HG03442 (cell line): ENCODE data around the gene KPNA3.
"Not testable (repeated sequence)": the region's sequence is repeated elsewhere in the genome, so short reads cannot be mapped to it uniquely, and the experiment has no call there.

Experiments
- ATAC-seq: cut with Tn5 transposase; IDR thresholded peaks from one replicate; pipeline ENCODE4 v1.9.1; 2021; ENCODE audit warnings: mild to moderate bottlenecking, moderate library complexity; ENCODE audit not compliant: unreplicated experiment

The KPNA3 gene

DNA sequence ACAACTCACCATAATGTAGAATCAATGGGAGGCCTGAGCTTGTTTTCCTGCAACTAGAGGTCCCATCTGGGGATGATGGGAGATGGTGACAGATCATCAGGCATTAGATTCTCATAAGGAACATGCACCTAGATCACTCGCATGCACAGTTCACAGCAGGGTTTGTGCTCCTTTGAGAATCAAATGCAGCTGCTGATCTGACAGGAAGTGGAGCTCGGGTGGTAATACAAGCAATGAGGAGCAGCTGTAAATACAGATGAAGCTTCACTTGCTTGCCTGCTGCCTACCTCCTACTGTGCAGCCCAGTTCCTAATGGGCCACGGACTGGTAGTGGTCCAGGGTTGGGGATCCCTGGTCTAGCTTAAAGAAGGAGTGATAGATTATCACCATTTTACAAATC lies 33.0 kb downstream of the KPNA3 start:
- no peak for ATAC-seq

DNA sequence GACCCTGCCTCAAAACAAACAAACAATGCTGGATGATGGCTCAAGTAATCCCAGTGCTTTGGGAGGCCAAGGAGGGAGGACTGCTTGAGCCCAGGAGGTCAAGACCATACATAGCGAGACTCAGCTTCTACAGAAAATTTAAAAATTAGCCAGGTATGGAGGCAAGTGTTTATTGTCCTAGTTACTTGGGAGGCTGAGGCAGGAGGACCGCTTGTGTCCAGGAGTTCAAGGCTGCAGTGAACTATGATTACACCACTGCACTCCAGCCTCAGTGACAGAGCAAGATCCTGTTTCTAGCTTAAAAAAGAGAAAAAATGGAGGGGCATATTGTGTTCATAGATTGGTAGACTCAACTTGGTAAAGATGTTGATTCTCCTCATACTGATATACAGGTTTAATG lies 36.2 kb downstream of the KPNA3 start:
- no peak for ATAC-seq

DNA sequence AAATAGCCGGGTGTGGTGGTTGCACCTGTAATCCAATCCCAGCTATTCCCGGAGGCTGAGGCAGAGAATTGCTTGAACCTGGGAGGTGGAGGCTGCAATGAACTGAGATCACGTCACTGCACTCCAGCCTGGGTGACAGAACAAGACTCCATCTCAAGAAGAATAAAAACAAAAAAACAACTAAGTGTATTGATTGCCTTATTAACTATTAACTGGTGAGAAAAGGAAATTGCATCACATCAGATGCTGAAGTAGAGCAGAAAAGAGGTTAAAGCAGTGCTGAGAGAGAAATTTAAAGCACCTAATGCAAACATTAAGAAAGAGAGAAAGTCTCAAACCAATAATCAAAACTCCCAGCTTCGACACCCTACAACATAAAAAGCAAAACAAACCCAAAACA lies 38.3 kb downstream of the KPNA3 start:
- no peak for ATAC-seq

DNA sequence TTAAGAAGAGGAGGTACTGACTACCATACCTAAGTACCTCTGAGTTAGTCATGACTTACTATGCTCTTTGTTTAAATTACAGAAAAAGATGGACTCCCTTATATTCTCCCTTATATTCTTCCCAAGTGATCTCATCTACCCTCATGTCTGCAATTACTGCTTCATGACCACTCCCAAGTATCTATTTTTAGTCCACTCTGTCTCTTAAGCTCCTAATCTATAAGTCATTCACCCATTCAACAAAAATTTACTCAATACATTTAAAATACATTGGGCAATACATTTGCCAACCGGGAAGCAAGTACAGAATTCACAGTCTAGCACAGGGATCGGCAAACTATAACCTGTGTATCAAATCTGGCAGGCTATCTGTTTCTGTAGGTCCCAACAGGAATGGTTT lies 42.6 kb downstream of the KPNA3 start:
- no peak for ATAC-seq

DNA sequence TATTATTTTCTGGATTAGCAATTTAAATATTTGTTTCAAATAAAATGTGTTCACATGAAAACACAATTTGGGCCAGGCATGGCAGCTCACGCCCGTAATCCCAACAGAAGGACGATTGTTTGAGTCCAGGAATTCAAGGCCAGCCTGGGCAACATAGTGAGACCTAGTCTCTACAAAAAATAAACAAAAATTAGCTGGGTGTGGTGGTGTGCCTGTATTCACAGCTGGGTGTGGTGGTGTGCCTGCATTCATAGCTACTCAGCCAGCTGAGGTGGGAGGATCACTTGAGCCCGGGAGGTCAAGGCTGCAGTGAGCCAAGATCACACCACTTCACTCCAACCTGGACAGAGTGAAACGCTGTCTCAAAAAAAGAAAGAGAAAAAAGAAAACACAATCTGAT lies 46.4 kb downstream of the KPNA3 start:
- ATAC-seq, result no peak

DNA sequence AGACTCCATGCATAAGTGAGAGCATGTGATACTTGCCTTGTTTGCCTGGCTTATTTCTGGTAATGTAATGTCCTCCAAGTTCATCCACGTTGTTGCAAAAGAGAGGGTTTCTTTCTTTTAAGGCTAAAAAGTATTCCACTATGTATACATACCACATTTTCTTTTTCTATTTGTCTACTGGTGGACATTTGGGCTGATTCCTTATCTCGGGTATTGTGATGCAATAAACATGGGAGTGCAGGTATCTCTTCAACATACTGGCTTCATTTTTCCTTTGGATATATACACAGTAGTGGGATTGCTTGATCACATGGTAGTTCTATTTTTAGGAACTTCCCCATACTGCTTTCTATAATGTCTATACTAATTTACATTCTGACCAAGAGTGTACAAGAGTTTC lies 51.6 kb downstream of the KPNA3 start:
- no peak for ATAC-seq

DNA sequence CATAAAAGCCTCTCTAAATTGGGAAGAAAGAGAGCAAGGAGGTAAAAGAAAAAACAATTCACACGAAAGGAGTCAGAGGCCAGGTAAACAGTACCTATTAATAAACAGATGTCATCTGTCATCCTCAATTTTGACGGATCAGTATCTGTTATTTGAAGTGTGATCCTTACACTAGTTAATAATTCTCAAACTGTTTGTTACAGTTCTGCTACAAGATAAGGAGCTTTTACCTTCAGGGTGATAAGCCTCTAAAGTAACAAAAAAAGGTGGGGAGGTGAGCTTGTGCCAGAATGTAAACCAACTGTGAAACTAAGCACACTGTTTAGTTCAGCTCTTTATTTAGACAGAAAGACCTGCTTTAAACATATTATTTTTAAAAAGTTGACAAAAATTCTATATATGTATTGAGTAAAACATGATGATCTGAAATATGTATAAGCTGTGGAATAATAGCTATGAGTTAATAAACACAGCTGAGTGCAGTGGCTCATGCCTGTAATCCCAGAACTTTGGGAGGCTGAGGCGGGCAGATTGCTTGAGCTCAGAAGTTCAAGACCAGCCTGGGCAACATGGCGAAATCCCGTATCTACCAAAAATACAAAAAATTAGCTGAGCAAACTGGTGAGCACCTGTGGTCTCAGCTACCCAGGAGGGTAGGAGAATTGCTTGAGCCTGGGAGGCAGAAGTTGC lies 52.8 kb downstream of the KPNA3 start:
- ATAC-seq, result no peak

DNA sequence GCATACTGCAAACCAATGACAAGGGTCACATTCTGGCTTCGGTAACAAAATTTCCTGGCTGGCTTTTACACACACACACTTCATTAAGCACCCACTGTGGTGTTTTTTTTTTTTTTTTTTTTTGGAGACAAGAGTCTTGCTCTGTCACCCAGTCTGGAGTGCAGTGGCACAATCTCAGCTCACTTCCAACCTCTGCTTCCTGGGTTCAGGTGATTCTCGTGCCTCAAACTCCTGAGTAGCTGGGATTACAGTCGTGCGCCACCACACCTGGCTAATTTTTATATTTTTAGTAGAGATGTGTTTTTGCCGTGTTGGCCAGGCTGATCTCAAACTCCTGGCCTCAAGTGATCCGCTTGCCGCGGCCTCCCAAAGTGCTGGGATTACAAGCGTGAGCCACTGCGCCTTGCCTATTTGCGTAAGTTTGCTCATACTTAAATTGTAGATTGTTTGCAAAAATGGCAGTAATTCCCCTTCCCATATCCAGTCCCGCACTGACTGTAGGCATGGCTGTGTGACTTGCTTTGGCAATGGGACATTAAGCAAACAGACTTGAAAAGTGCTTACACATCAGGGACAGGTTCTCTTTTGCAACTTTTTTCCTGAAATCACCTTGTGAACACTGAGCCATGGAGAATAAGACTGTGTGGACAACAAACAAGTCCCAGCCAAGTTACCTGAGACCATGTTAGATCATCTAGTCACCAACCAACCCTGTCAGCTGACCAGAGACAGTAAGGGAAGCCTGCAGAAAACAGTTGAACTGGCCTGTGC lies 59.1 kb downstream of the KPNA3 start:
- ATAC-seq, result no peak

DNA sequence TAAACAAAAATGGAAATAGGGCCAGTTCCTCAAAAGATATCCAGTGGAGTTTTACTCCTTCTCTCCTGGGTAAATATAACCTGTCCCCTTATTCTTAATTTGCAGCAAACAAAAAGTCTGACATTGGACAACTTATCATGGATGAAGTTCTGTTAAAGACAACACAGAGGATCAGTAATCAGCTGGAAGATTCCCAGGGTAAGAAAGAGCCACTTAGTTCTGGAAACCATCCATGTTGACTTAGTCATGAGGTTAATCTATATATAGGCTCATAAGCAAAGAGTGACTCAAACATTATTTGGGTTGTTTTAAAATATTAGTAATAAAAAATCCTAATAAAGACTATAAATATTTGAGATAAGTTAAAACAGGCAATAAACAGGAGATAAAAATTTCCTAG lies 60.7 kb downstream of the KPNA3 start:
- ATAC-seq, result no peak

DNA sequence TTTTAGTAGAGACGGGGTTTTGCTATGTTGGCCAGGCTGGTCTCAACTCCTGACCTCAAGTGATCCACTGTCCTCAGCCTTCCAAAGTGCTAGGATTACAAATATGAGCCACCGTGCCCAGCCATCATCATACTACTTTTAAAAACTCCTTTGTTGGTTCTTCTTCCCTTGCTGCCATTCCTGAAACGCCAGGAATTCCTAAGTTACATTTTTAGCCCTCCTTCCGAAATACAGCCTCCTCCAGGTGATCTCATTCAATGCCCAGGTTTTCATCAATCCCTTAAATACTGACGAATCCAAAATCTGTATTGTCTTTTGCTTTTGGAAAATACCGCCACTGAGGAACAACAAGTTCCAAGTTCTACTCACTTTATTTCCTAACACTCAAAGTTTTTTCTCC lies 75.9 kb downstream of the KPNA3 start:
- ATAC-seq, result no peak

DNA sequence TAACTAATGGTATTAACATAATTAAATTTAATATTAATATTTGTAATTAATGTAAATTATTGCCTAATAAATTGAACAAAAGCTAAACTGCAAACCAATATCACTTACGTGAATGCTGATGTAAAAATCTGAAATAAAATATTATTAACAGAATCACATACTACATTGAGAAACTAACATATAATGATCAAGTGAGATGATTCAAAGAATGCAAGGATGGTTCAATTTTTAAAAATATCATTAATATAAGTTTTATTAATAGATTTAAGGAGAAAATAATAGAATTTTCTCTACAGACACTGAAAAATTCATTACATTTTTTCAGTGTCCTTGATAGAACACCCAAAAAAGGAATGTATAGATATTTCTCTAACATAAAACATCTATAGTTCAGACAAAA lies 77.7 kb downstream of the KPNA3 start:
- no peak for ATAC-seq

DNA sequence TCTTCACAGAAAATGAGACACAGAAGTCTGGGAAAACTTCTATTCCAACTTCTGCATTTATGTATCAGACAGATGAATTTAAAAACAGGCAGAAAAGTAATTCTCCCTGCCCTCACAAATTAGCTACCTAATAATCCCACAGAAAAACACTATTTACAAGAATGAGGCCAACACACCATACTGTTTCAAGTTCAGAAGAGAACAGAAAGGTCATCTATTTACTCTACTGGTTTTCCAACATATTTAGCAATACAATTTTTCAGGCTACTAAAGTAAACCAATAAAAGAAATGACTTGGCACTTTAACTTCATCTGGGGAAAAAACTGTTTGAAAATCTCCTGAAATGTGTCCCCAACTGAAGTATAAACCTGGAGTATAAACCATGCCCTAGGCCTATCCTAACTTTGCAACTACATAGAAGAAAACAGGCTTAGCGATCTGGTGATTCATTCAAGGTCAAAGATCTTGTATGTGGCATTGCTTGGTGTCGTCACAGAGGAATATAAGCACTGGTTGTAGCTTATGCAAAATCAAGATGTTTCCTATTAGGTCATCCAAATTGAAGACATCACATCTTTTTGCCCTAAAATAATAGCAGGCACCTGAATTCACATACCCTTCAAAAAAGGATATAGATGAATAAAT lies 81.1 kb downstream of the KPNA3 start:
- no peak for ATAC-seq

DNA sequence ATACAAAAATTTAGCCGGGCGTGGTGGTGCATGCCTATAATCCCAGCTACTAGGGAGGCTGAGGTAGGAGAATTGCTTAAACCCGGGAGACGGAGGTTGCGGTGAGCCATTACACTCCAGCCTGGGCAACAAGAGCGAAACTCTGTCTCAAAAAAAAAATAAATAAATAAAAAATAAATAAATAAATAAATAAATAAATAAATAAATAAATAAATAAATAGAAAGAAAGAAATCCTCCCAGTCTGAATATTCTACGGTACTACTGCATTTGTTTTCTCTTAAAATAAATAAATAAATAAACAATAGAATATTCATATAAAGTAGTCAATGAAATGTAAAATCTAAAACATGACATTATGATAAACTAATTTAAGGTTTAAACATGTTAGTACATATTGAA lies 88.2 kb downstream of the KPNA3 start:
- ATAC-seq, result not testable (repeated sequence)

DNA sequence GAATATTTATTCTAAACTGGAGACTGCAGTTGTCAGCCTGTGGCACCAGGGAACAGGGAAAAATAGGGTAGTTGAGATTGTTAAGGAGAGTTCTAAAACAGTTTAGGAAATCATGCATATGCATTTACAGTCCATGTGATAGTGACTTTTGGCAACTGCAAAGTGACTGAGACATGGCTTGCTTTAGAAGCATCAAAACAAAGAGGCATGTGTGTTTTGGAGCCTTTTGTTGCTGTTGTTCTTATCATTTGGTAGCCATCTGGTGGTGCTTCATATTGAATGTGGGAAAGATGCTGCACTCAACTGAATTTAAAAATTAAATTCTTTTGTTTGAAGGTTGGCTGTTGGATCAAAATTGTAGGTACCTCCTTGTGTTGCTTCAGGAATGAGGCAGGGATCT lies 91.0 kb downstream of the KPNA3 start:
- no peak for ATAC-seq

DNA sequence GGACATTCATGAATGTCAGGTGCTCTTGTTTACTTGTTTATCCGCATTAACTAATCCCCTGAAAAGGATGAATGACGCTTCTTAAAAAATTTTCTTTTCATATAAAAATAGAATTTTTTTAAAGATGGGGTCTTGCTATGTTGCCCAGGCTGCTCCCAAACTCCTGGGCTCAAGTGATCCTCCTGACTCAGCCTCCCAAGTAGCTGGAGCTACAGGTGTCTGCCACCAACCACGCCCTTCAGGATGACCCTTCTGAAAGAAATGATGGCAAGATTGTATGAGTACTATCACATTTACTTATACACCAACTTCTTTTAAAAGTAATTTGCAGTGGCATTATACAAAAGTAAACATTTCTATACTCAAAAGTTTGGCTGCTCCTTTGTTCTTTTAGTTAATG lies 95.0 kb downstream of the KPNA3 start:
- ATAC-seq, result no peak

DNA sequence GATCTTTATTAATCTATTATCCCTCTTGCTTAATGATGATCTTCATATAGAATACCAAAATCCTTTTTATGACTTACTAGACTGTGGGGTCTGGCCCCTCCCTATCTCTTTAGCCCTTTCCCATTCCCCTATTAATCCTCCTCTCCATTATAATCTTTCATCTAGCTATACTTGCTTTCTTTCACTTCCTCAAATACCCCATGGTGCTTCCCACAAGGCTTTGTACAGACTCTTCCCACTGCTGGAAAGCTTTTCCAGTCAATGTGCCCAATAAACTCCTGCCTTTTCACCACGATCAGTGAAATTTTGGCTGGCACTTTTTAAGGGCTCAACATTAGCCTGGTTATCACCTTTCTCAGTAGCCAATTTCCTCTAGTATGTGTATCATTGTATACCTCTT lies 98.0 kb downstream of the KPNA3 start:
- ATAC-seq, result no peak

DNA sequence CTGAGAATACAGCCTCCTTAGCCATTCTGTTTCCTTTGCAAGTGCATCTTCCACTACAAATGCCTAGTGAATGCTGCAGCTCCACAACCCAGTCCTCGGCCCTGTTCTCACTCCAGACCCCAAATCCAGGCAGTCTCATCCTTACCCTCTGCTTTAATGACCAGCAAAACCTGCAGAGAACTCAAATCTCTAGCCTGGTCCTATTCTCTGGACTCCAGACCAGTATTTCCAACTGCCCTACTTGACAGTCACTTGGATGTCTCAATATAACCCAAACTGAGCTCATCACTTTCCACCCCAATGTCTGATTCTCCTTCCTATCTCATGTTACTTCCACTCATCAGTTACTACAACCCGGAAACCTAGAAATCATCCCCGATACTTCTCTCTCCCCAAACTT lies 98.6 kb downstream of the KPNA3 start:
- ATAC-seq, result no peak

DNA sequence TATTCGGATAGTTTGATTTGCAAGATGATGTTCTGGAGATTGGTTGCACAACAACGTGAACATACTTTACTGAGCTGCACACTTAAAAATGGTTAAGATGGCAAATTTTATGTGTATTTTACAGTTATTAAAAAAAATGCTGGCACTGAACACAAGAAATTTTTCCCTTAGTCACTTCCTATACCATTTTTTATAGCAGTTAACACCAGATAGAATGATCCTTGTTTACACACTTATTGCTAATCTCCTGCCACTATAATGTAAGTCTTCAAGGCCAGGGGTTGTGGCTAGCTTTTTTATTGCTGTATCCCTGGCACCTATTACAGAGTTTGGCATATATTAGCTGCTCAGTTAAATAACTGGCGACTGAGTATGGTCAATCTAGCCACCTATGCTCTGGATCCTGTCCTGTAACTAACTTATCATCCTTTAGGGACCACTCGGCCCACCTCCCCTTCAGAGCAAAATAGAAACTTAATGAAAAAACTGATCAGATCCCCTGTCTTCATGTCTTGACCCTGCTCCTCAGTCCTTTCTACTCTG lies 99.2 kb downstream of the KPNA3 start:
- no peak for ATAC-seq

DNA sequence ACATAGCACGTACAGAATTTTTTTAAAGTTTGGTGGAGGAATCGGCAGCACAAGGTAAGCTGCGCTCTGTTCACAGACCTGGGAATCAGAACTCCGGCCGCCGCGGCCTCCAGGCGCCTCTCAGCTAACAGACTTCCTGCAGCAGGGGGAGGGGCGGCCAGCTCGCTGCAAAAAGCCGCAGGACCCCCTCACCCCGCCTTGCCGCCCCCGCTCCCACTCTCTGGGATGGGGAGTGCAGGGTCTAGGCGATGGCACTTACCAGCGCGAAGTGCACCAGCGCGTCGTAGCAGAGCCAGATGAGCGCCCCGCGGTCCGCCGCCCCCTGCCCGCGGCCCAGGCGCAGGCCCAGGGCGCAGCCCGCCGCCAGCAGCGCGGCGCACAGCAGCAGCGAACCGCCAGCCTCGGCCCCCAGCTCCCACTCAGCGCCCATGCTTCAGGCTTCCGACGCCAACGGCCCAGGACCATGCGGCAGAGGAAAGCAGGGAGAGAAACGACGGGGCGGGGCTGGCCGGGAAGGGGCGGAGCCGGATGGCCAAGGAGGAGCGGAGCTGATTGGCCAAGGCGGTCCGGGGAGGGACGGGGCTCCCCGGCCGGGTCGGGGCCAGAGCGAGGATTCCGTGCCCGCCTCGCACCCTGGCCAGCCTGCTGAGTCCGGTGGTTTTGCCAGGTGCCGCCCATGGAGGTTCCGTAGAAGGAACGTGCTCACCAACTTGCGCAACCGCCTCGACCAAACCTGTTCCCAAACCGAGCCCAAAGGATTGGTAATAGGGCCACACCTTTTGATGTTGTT lies 101.3 kb downstream of the KPNA3 start, which contains the start of gene EBPL:
Gene EBPL (minus strand): TSS at position 492 of the 790 bp plus-strand sequence. CDS start 62 bp downstream, at position 430.
- peak; percentile 95 for ATAC-seq

DNA sequence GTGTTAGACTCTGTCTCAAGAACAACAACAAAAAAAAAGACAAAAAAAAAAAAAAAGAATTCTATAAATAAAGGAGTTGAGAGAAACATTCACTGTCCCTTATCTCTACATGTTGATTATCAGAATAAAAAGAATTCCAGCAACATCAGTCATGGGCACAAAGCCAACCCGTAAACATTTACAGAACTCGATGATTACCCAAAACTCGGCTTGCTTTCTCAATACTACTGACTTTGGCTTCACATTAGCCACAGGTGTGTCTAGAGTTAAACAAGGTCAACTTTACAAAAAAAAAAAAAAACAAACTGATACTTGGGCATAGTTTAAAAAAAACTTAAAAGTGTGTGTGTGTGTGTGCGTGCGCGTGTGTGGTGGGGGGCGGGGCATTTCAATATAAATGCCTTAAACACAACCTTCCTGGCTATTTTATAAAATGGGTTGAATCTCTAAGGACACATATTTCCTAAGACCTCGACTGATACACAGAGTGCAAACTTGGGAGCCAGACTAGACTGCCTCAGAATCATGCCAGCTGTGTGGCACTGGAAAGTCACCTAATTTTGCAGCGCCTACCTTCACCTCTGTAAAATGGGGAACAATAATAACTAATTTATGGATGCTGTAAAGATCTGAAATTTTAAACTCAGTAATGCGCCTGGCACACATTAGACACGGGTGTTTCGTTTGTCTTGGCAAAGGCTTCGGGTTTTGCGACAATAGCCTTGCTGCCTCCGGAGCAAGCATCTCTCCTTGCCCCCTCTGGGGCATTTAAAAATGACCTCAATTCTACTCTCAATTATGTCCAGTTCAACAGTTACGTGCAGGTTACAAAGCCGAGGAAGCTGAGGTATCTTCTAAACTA lies 102.1 kb downstream of the KPNA3 start:
- ATAC-seq, result peak; percentile 21
